KMS-11 (cell line): ENCODE data around the gene SLC22A17.

Source experiments
- H2AFZ ChIP-seq: fragments of 200-600 bp; sonication (generic); 2 replicates; pipeline ENCODE4 v1.6.1; 2016; ENCODE audit warnings: antibody characterized with exemption, mixed run types, low read depth
- H3K27ac ChIP-seq: fragments of 200-600 bp; sonication (generic); 2 replicates; pipeline ENCODE4 v1.6.1; 2016; ENCODE audit warnings: mild to moderate bottlenecking, mixed run types
- H3K27me3 ChIP-seq: fragments of 200-600 bp; sonication (generic); 2 replicates; pipeline ENCODE4 v1.6.1; 2017; ENCODE audit warnings: mild to moderate bottlenecking, low read depth, mixed run types, moderate library complexity; ENCODE audit not compliant: insufficient read depth
- H3K36me3 ChIP-seq: fragments of 200-600 bp; sonication (generic); 2 replicates; pipeline ENCODE4 v1.6.1; 2017; ENCODE audit warnings: mild to moderate bottlenecking, mixed run types; ENCODE audit not compliant: insufficient read depth
- H3K4me1 ChIP-seq: fragments of 200-600 bp; sonication (generic); 2 replicates; pipeline ENCODE4 v1.6.1; 2016; ENCODE audit warnings: mild to moderate bottlenecking, low read depth, mixed run types; ENCODE audit not compliant: poor library complexity, severe bottlenecking
- H3K4me2 ChIP-seq: fragments of 200-600 bp; sonication (generic); 2 replicates; pipeline ENCODE4 v1.7.0; 2016; ENCODE audit warnings: mild to moderate bottlenecking, mixed run types
- H3K4me3 ChIP-seq: fragments of 200-600 bp; sonication (generic); IDR thresholded peaks from 2 replicates; pipeline ENCODE4 v1.6.1; 2017; ENCODE audit warnings: low read depth, low read length, mixed read lengths; ENCODE audit not compliant: insufficient read depth
- H3K79me2 ChIP-seq: fragments of 200-600 bp; sonication (generic); 2 replicates; pipeline ENCODE4 v1.6.1; 2016; ENCODE audit warnings: low read depth, mixed run types; ENCODE audit not compliant: insufficient read depth
- H3K9ac ChIP-seq: fragments of 200-600 bp; sonication (generic); 2 replicates; pipeline ENCODE4 v1.6.1; 2016; ENCODE audit warnings: mild to moderate bottlenecking, mixed run types
- H4K20me1 ChIP-seq: fragments of 200-600 bp; sonication (generic); 2 replicates; pipeline ENCODE4 v1.6.1; 2016; ENCODE audit warnings: mild to moderate bottlenecking, mixed run types; ENCODE audit not compliant: insufficient read depth
- CTCF ChIP-seq: fragments of 200-600 bp; sonication (generic); conservative IDR thresholded peaks from 2 replicates; pipeline ENCODE4 v1.6.1; 2017; ENCODE audit warnings: low read depth, mild to moderate bottlenecking, antibody characterized with exemption, low read length, moderate library complexity, mixed read lengths

The SLC22A17 gene

GRCh38 chr14:23365732-23366425 lies 13.2 kb upstream of the SLC22A17 start:
- Histone ChIP-seq H3K79me2 (no peaks in the 10 kb centered on the region), H2AFZ (no peak overlapping the region), H3K36me3 (no peaks in the 10 kb centered on the region), H3K9ac (no peak overlapping the region), H3K27ac (no peak overlapping the region), H4K20me1 (no peaks in the 10 kb centered on the region), H3K4me3 (no peak overlapping the region), H3K4me1 (no peaks in the 10 kb centered on the region), H3K4me2 (no peak overlapping the region), H3K27me3 (no peaks in the 10 kb centered on the region; the same call in 1 of the 2 replicates)
- no peak for TF ChIP-seq CTCF

- no peaks in the 10 kb centered on the region; the same call in 1 of the 2 replicates for H3K27me3 ChIP-seq
- H3K9ac ChIP-seq = no peak within 1 kb of the TSS
- no peaks in the 10 kb centered on the region for H4K20me1 ChIP-seq
- no peak within 1 kb of the TSS for H3K4me2 ChIP-seq
- no peaks in the 10 kb centered on the region for H3K4me1 ChIP-seq
- no peaks in the 10 kb centered on the region for H3K36me3 ChIP-seq
- H3K79me2 ChIP-seq = no peaks in the 10 kb centered on the region
- no peak within 1 kb of the TSS for H3K27ac ChIP-seq
- no peak within 1 kb of the TSS for H2AFZ ChIP-seq
- TF ChIP-seq CTCF = no peak
- H3K4me3 ChIP-seq = no peak within 1 kb of the TSS
These were observed 12.5 kb upstream of the SLC22A17 start, which contains the start of gene EFS for GRCh38 chr14:23365036-23365731. Gene EFS (minus strand): TSS chr14:23365172. CDS start chr14:23365025, 147 bp downstream.

- no peaks in the 10 kb centered on the region for H4K20me1 ChIP-seq
- no peaks in the 10 kb centered on the region; the same call in 1 of the 2 replicates for H3K27me3 ChIP-seq
- no peak for TF ChIP-seq CTCF
- no peak overlapping the region for H3K9ac ChIP-seq
- H3K4me1 ChIP-seq = no peaks in the 10 kb centered on the region
- no peaks in the 10 kb centered on the region for H3K79me2 ChIP-seq
- H3K4me2 ChIP-seq = no peak overlapping the region
- no peaks in the 10 kb centered on the region for H3K36me3 ChIP-seq
- H3K27ac ChIP-seq = no peak overlapping the region
- H2AFZ ChIP-seq = no peak overlapping the region
- H3K4me3 ChIP-seq = no peak overlapping the region
These were observed 11.7 kb upstream of the SLC22A17 start for GRCh38 chr14:23364164-23365035.

GRCh38 chr14:23362200-23362599 lies 9.5 kb upstream of the SLC22A17 start:
- H3K4me1 ChIP-seq = no peaks in the 10 kb centered on the region
- no peaks in the 10 kb centered on the region for H3K27me3 ChIP-seq
- no peak overlapping the region for H3K4me2 ChIP-seq
- no peak for TF ChIP-seq CTCF
- H3K27ac ChIP-seq = no peak overlapping the region
- H2AFZ ChIP-seq = no peak overlapping the region
- H3K79me2 ChIP-seq = no peaks in the 10 kb centered on the region
- H4K20me1 ChIP-seq = no peaks in the 10 kb centered on the region
- H3K36me3 ChIP-seq = no peaks in the 10 kb centered on the region
- no peak overlapping the region for H3K4me3 ChIP-seq
- H3K9ac ChIP-seq = no peak overlapping the region
